HepG2 (cell line): ENCODE results near the gene ABCG5. TPM values are rescaled to one million over a fixed set of nuclear protein-coding genes. Genes with fewer than 3 reads are reported as not detected.

Experiments used
- ATAC-seq: fragments of 200-7000 bp; cut with Tn5 transposase; 3 replicates; pipeline ENCODE4 v1.9.1; 2020; ENCODE audit warnings: mild to moderate bottlenecking, moderate library complexity
- BruUV-seq: library from RNA; stranded (reverse); fragments of 400-500 nt; replicated peaks from 2 replicates; lab custom pipeline; 2021; lab: Mats Ljungman, UMichigan
- CTCF ChIA-PET: fragments of 300-600 bp; formaldehyde crosslinking; extraction: SDS; loops from one replicate; lab custom pipeline; 2021; ENCODE audit warnings: low total read pairs, inconsistent platforms, low intra/inter-chr PET ratio; lab: Yijun Ruan, JAX
- POLR2A ChIA-PET: fragments of 350-600 bp; sonication (Branson Sonifier 250); formaldehyde crosslinking; loops from one replicate; lab custom pipeline; 2020; ENCODE audit warnings: antibody characterized with exemption, inconsistent platforms; lab: Yijun Ruan, JAX
- DNase-seq: peaks from one replicate; pipeline ENCODE4 v3.0.0-alpha.2; 2015; ENCODE audit warnings: low spot score
- FAIRE-seq: peaks from 3 replicates; lab custom pipeline; 2011; peaks lifted over from hg19 to GRCh38; lab: Jason Lieb, UNC
- H2AFZ ChIP-seq: one replicate; pipeline ENCODE4 v1.6.1; 2011; ENCODE audit warnings: low read length, inconsistent platforms
- H3K27ac ChIP-seq: fragments of 300-600 bp; 3 replicates; pipeline ENCODE4 v1.8.0; 2011; ENCODE audit warnings: mixed run types, mild to moderate bottlenecking, mixed read lengths, low read length, inconsistent platforms; ENCODE audit not compliant: insufficient read depth; ENCODE audit errors: extremely low read length
- H3K27me3 ChIP-seq, 2 experiments: fragments of 200-600 bp in 1 of 2; 2 replicates in 1 of 2; 3 replicates in 1 of 2; pipeline versions ENCODE4 v1.6.0 to v1.8.0; 2011; ENCODE audit warnings: low read length in 2 of 2, mild to moderate bottlenecking in 2 of 2, moderate library complexity in 2 of 2, inconsistent platforms in 1 of 2; ENCODE audit not compliant: insufficient read depth in 2 of 2, control insufficient read depth in 1 of 2
- H3K36me3 ChIP-seq, 2 experiments: fragments of 200-600 bp in 1 of 2; replicated peaks in 1 of 2; 2 replicates in 1 of 2; 3 replicates in 1 of 2; pipeline versions ENCODE4 v1.5.1 to v1.8.0; 2011; ENCODE audit warnings: low read length in 2 of 2, inconsistent platforms in 1 of 2; ENCODE audit not compliant: insufficient read depth in 2 of 2, control insufficient read depth in 1 of 2
- H3K4me1 ChIP-seq: 2 replicates; pipeline ENCODE4 v1.5.1; 2012; ENCODE audit warnings: low read length, inconsistent platforms; ENCODE audit not compliant: insufficient read depth
- H3K4me2 ChIP-seq: 2 replicates; pipeline ENCODE4 v1.6.0; 2011; ENCODE audit warnings: low read depth, low read length, inconsistent platforms
- H3K4me3 ChIP-seq, 3 experiments: fragments of 200-600 bp in 1 of 3; sonication (generic), shearing (Covaris generic) in 1 of 3; replicated peaks in 1 of 3; 2 replicates each; pipeline ENCODE4 v1.5.1; 2011 to 2016; ENCODE audit warnings: low read length in 3 of 3, inconsistent platforms in 2 of 3, low read depth in 2 of 3, mild to moderate bottlenecking in 2 of 3, control low read depth in 1 of 3, mixed read lengths in 1 of 3; ENCODE audit not compliant: insufficient read depth in 1 of 3
- H3K79me2 ChIP-seq: one replicate; pipeline ENCODE4 v1.6.1; 2011; ENCODE audit warnings: low read length, inconsistent platforms; ENCODE audit not compliant: insufficient read depth
- H3K9ac ChIP-seq: 2 replicates; pipeline ENCODE4 v1.6.0; 2011; ENCODE audit warnings: mild to moderate bottlenecking, low read depth, low read length, inconsistent platforms; ENCODE audit not compliant: insufficient read depth
- H3K9me3 ChIP-seq: 2 replicates; pipeline ENCODE4 v1.5.1; 2012; ENCODE audit warnings: mild to moderate bottlenecking, low read length
- H4K20me1 ChIP-seq: 2 replicates; pipeline ENCODE4 v1.6.0; 2011; ENCODE audit warnings: inconsistent platforms, mild to moderate bottlenecking, low read length, moderate library complexity; ENCODE audit not compliant: insufficient read depth
- CREM ChIP-seq, 2 experiments: sonication (generic) in 1 of 2; formaldehyde crosslinking in 1 of 2; IDR thresholded peaks; 2 replicates each; pipeline versions ENCODE4 v1.4.0 to v1.6.1; 2016 to 2020; ENCODE audit warnings: antibody characterized with exemption in 1 of 2, mild to moderate bottlenecking in 1 of 2, missing genetic modification reagents in 1 of 2
- ELF3 ChIP-seq: IDR thresholded peaks from 2 replicates; pipeline ENCODE4 v1.6.1; 2016; ENCODE audit warnings: missing genetic modification reagents, missing compliant biosample characterization
- GFI1 ChIP-seq: sonication (generic); formaldehyde crosslinking; IDR thresholded peaks from 2 replicates; pipeline ENCODE4 v1.5.0; 2020; ENCODE audit warnings: missing genetic modification reagents, mild to moderate bottlenecking, borderline replicate concordance
- HDAC6 ChIP-seq: fragments of 200-600 bp; sonication (generic); IDR thresholded peaks from 2 replicates; pipeline ENCODE4 v1.7.0; 2017; ENCODE audit warnings: mild to moderate bottlenecking, antibody characterized with exemption, low read length, low read depth
- LCORL ChIP-seq, 2 experiments: fragments of 450-650 bp in 1 of 2; sonication (generic) in 1 of 2; formaldehyde crosslinking in 1 of 2; IDR thresholded peaks; 2 replicates each; pipeline versions ENCODE4 v1.5.0 to v1.6.1; 2017 to 2020; ENCODE audit warnings: antibody characterized with exemption in 1 of 2, missing genetic modification reagents in 1 of 2
- NBN ChIP-seq: fragments of 450-650 bp; conservative IDR thresholded peaks from 2 replicates; pipeline ENCODE4 v1.6.1; 2017
- NCOR1 ChIP-seq: fragments of 200-600 bp; sonication (generic); IDR thresholded peaks from 2 replicates; pipeline ENCODE4 v1.7.0; 2017; ENCODE audit warnings: antibody characterized with exemption, low read length, borderline replicate concordance
- NFATC3 ChIP-seq: sonication (generic); formaldehyde crosslinking; IDR thresholded peaks from 2 replicates; pipeline ENCODE4 v1.5.1; 2020; ENCODE audit warnings: mild to moderate bottlenecking, missing genetic modification reagents
- NR2F2 ChIP-seq: IDR thresholded peaks from 2 replicates; pipeline ENCODE4 v1.6.1; 2012; ENCODE audit warnings: low read depth, inconsistent platforms, borderline replicate concordance
- REL ChIP-seq: sonication (generic); formaldehyde crosslinking; conservative IDR thresholded peaks from 2 replicates; pipeline ENCODE4 v1.8.0; 2022; ENCODE audit warnings: mild to moderate bottlenecking, missing genetic modification reagents, moderate library complexity
- ZNF766 ChIP-seq: sonication (generic); formaldehyde crosslinking; IDR thresholded peaks from 2 replicates; pipeline ENCODE4 v1.5.0; 2020; ENCODE audit warnings: missing genetic modification reagents, borderline replicate concordance
- WGBS: methylation state at CpG from one replicate; pipeline ENCODE4 v1.1.6; 2017; ENCODE audit warnings: low lambda C conversion rate; 5-methylcytosine and 5-hydroxymethylcytosine counted together
- in situ Hi-C: cut with HindIII; loops from 2 replicates; pipeline ENCODE4 v1.10.0; 2017; ENCODE audit warnings: low pct_unique_long_range_greater_than_20kb; ENCODE audit not compliant: extremely low pct_ligation_motif_present
- intact Hi-C: fragments of 100-400 bp; cut with micrococcal nuclease; formaldehyde crosslinking; loops from one replicate; pipeline ENCODE4 v1.10.0; 2022; ENCODE audit not compliant: unreplicated experiment
- polyA plus RNA-seq, 8 experiments: library from polyadenylated mRNA; depleted of rRNA in 3 of 8; stranded (reverse) in 7 of 8; unstranded in 1 of 8; fragments of >200 nt; fragmentation: Illumina TruSeq in 4 of 8; extraction: Trizol in 4 of 8; gene quantifications; 2 replicates each; pipeline versions ENCODE4 v1.2.1 to v1.2.3, GENCODE V29; 2011 to 2016; ENCODE audit warnings: low read depth in 4 of 8, missing spikeins in 1 of 8, mixed read lengths in 1 of 8; ENCODE audit not compliant: insufficient read depth in 1 of 8
- total RNA-seq, 5 experiments: library from RNA; depleted of rRNA; stranded (reverse); fragments of >200 nt; fragmentation: Illumina TruSeq; extraction: Trizol; gene quantifications; 2 replicates each; pipeline ENCODE4 v1.2.3, GENCODE V29; 2016; ENCODE audit warnings: low read depth in 1 of 5
- TF ChIP-seq, protein P1 (sequence below): sonication (generic); formaldehyde crosslinking; IDR thresholded peaks from 2 replicates; pipeline ENCODE4 v1.9.0; 2021; ENCODE audit warnings: mild to moderate bottlenecking, missing genetic modification reagents

Gene ABCG5
- total and polyA plus RNA-seq, 2 of the 13 experiments (the other 11 are each of a cell fraction or from before 2014, with no cell fraction given), result 15.1 to 39.0 TPM

DNA sequence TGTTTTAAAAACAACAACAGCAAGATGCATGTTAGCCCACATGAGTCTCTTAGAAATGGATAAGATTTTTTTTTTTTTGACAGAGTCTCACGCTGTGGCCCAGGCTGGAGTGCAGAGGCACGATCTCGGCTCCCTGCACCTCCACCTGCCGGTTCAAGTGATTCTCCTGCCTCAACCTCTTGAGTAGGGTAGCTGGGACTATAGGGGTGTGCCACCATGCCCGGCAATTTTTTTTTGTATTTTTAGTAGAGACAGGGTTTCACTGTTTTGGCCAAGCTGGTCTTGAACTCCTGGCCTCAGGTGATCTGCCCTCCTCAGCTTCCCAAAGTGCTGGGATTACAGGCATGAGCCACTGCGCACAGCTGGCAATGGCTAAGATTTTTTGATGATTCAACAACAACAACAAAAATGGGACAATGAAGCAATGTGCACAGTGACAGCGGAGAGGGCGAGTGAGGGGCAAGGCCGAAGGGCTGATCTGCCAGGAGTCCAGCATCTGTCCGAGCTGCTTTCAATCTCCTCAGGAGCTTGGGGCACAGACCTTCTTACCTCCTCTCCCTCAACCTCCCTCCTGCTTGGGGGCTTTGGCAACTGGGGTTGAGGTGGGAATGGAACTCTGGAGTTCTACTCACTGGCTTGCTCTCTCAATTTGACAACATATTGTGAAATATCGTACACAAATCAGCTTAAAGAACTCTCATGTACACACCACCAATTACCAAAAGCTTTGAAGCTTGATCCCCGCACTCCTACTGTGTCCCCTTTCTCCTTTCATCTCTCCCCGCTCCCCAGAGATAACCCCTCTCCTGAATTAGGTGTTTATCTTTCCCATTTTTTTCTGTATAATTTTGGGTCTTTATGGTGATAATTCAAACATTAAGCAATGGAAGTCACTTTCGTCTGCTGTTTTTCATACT lies 3.6 kb upstream of the ABCG5 start:
- peaks cover 5 to 21% of the 10 kb centered on the region in 2 experiments; a peak in 3 of 5 replicates for H3K36me3 ChIP-seq
- POLR2A ChIA-PET, result interaction anchor here (1.0 to 3.7 kb wide), 4 partner anchors 34 to 246 kb away, joined by 3 to 17 read pairs (median 4); partner anchors contain the start of gene THADA
- H3K27ac ChIP-seq, result peak overlapping the region; percentile 64
- peak overlapping the region in 2 of 3 experiments; percentile 4 to 46; a peak in 3 of 6 replicates for H3K4me3 ChIP-seq
- H3K79me2 ChIP-seq, result peaks cover 34% of the 10 kb centered on the region
- FAIRE-seq (peak; percentile 52), DNase-seq (peak; percentile 76), ATAC-seq (peak; percentile 24; the same call in 2 of the 3 replicates)
- no TSS peak for BruUV-seq
- H4K20me1 ChIP-seq, result no peaks in the 10 kb centered on the region
- H3K9ac ChIP-seq, result peak overlapping the region; percentile 45
- H3K27me3 ChIP-seq, result no peaks in the 10 kb centered on the region
- peaks cover 64% of the 10 kb centered on the region for H3K4me1 ChIP-seq
- no peak overlapping the region for H2AFZ ChIP-seq
- in situ Hi-C loops, result no loop called here
- WGBS, result 70% methylated on average over 14 of the region's 14 CpGs
- CTCF ChIA-PET, result no interaction called here
- intact Hi-C loops, result no loop called here
- peak overlapping the region; percentile 61 for H3K4me2 ChIP-seq
- H3K9me3 ChIP-seq, result no peaks in the 10 kb centered on the region
- TF ChIP-seq NCOR1 (peak; percentile 75; the same call in 1 of the 2 replicates), REL (CRISPR knock-in tag) (no peak), LCORL (IDR thresholded peaks at IDR 0.05) (0 out of 2 replicates have a peak, but pooled peaks have one; percentile 27), LCORL (CRISPR knock-in tag; IDR thresholded peaks at IDR 0.05) (peak; percentile 48; the same call in 1 of the 2 replicates), ELF3 (CRISPR knock-in tag) (no peak), NBN (no peak), GFI1 (peak; percentile 94), NFATC3 (CRISPR knock-in tag) (no peak), HDAC6 (no peak), CREM (IDR thresholded peaks at IDR 0.05) (peak; percentile 80), CREM (CRISPR knock-in tag; IDR thresholded peaks at IDR 0.05) (no peak), NR2F2 (peak; percentile 87; the same call in 1 of the 2 replicates), ZNF766 (CRISPR knock-in tag) (peak; percentile 44; the same call in 1 of the 2 replicates)
- TF ChIP-seq, protein P1, sequence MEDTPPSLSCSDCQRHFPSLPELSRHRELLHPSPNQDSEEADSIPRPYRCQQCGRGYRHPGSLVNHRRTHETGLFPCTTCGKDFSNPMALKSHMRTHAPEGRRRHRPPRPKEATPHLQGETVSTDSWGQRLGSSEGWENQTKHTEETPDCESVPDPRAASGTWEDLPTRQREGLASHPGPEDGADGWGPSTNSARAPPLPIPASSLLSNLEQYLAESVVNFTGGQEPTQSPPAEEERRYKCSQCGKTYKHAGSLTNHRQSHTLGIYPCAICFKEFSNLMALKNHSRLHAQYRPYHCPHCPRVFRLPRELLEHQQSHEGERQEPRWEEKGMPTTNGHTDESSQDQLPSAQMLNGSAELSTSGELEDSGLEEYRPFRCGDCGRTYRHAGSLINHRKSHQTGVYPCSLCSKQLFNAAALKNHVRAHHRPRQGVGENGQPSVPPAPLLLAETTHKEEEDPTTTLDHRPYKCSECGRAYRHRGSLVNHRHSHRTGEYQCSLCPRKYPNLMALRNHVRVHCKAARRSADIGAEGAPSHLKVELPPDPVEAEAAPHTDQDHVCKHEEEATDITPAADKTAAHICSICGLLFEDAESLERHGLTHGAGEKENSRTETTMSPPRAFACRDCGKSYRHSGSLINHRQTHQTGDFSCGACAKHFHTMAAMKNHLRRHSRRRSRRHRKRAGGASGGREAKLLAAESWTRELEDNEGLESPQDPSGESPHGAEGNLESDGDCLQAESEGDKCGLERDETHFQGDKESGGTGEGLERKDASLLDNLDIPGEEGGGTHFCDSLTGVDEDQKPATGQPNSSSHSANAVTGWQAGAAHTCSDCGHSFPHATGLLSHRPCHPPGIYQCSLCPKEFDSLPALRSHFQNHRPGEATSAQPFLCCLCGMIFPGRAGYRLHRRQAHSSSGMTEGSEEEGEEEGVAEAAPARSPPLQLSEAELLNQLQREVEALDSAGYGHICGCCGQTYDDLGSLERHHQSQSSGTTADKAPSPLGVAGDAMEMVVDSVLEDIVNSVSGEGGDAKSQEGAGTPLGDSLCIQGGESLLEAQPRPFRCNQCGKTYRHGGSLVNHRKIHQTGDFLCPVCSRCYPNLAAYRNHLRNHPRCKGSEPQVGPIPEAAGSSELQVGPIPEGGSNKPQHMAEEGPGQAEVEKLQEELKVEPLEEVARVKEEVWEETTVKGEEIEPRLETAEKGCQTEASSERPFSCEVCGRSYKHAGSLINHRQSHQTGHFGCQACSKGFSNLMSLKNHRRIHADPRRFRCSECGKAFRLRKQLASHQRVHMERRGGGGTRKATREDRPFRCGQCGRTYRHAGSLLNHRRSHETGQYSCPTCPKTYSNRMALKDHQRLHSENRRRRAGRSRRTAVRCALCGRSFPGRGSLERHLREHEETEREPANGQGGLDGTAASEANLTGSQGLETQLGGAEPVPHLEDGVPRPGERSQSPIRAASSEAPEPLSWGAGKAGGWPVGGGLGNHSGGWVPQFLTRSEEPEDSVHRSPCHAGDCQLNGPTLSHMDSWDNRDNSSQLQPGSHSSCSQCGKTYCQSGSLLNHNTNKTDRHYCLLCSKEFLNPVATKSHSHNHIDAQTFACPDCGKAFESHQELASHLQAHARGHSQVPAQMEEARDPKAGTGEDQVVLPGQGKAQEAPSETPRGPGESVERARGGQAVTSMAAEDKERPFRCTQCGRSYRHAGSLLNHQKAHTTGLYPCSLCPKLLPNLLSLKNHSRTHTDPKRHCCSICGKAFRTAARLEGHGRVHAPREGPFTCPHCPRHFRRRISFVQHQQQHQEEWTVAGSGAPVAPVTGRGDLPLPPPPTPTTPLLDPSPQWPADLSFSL (CRISPR knock-in tag), result 0 out of 2 replicates have a peak, but pooled peaks have one; percentile 48
